Hematopoietic multipotent progenitor cell treated with erythropoietin and hydrocortisone succinate and interleukin-3 and kit ligand, for 4 days (in vitro differentiated cells): Measurements from ENCODE around the gene KCNK7.
"Not testable (repeated sequence)": the region's sequence is repeated elsewhere in the genome, so short reads cannot be mapped to it uniquely, and the experiment has no call there.

ENCODE experiments used
- DNase-seq: peaks from one replicate; pipeline ENCODE4 v3.0.0-alpha.2; 2015

The KCNK7 gene

GRCh38 chr11:65595543-65596281 lies at the start of gene KCNK7:
KCNK7 (minus strand) TSS chr11:65595800; CDS start chr11:65595772, 28 bp downstream.
- peak; percentile 58 for DNase-seq

GRCh38 chr11:65644837-65645236 lies 49.2 kb upstream of the KCNK7 start:
- no peak for DNase-seq

GRCh38 chr11:65643971-65644370 lies 48.4 kb upstream of the KCNK7 start:
- DNase-seq = no peak

GRCh38 chr11:65642014-65642671 lies 46.5 kb upstream of the KCNK7 start:
- peak; percentile 57 for DNase-seq

- DNase-seq = no peak
Measured at GRCh38 chr11:65641297-65642013, 45.9 kb upstream of the KCNK7 start.

- peak; percentile 91 for DNase-seq
Measured at GRCh38 chr11:65640483-65641296, 45.1 kb upstream of the KCNK7 start.

GRCh38 chr11:65639623-65640482 lies 44.3 kb upstream of the KCNK7 start:
- peak; percentile 70 for DNase-seq

GRCh38 chr11:65639228-65639597 lies 43.6 kb upstream of the KCNK7 start:
- not testable (repeated sequence) for DNase-seq

- peak; percentile 84 for DNase-seq
Measured at GRCh38 chr11:65637794-65638419, 42.3 kb upstream of the KCNK7 start, which contains the start of gene SIPA1. SIPA1 (plus strand) TSS chr11:65638101; CDS start chr11:65640922, 2,821 bp downstream.

- no peak for DNase-seq
Measured at GRCh38 chr11:65637032-65637557, 41.5 kb upstream of the KCNK7 start.

GRCh38 chr11:65636108-65637031 lies 40.8 kb upstream of the KCNK7 start:
- DNase-seq = peak; percentile 60

- no peak for DNase-seq
Measured at GRCh38 chr11:65634905-65635731, 39.5 kb upstream of the KCNK7 start.

- DNase-seq = no peak
Measured at GRCh38 chr11:65634440-65634839, 38.8 kb upstream of the KCNK7 start.

- no peak for DNase-seq
Measured at GRCh38 chr11:65634109-65634436, 38.5 kb upstream of the KCNK7 start.

GRCh38 chr11:65633390-65634108 lies 37.9 kb upstream of the KCNK7 start:
- DNase-seq = peak; percentile 38

GRCh38 chr11:65630215-65630614 lies 34.6 kb upstream of the KCNK7 start:
- DNase-seq = no peak

- DNase-seq = no peak
Measured at GRCh38 chr11:65629579-65629978, 34.0 kb upstream of the KCNK7 start.

- DNase-seq = no peak
Measured at GRCh38 chr11:65627202-65627601, 31.6 kb upstream of the KCNK7 start.
